Lower lobe of right lung (tissue), 2 donors: ENCODE measurements around the gene VRK2. TPM values are rescaled to one million over a fixed set of nuclear protein-coding genes. Genes with fewer than 3 reads are reported as not detected.
A peak's percentile ranks its signal among the peaks of the same experiment; 100 is the strongest.

Source experiments
- ATAC-seq, 2 donors: fragments of 200-7000 bp; cut with Tn5 transposase; one replicate each; pipeline ENCODE4 v1.9.1; 2020 to 2022; ENCODE audit warnings: mild to moderate bottlenecking in 2 of 2, moderate library complexity in 2 of 2
- DNase-seq: peaks from one replicate; pipeline ENCODE4 v3.0.0-alpha.2; 2020
- H3K27ac ChIP-seq: fragments of 200-600 bp; one replicate; pipeline ENCODE4 v1.8.0; 2022
- H3K27me3 ChIP-seq: fragments of 200-600 bp; one replicate; pipeline ENCODE4 v1.8.0; 2022; ENCODE audit warnings: low read depth
- H3K36me3 ChIP-seq: fragments of 200-600 bp; one replicate; pipeline ENCODE4 v1.8.0; 2022; ENCODE audit warnings: mild to moderate bottlenecking
- H3K4me1 ChIP-seq: fragments of 200-600 bp; one replicate; pipeline ENCODE4 v1.8.0; 2022
- H3K4me3 ChIP-seq: fragments of 200-600 bp; one replicate; pipeline ENCODE4 v1.8.0; 2022; ENCODE audit warnings: mild to moderate bottlenecking
- H3K9me3 ChIP-seq: fragments of 200-600 bp; one replicate; pipeline ENCODE4 v1.8.0; 2022
- intact Hi-C: fragments of 100-400 bp; cut with DNase I; formaldehyde crosslinking; loops from one replicate; pipeline ENCODE4 v1.11.0; 2022
- total RNA-seq: library from RNA; stranded (reverse); fragmentation: NEBNext Ultra II Directional; extraction: Animal tissue kit (Norgen Biotek cat#: 25700); gene quantifications from one replicate; pipeline ENCODE4 v1.2.1, GENCODE V29; 2021
- TF ChIP-seq, protein P1 (sequence below): fragments of 200-600 bp; IDR thresholded peaks from one replicate; pipeline ENCODE4 v1.8.0; 2022; ENCODE audit warnings: antibody characterized with exemption, mild to moderate bottlenecking
- donor health status: DM: no; HTN: yes; CAD: no; lungs with severe emphysema.

The VRK2 gene
- total RNA-seq, 1 donor from 2014 or later: 25.7 TPM

DNA sequence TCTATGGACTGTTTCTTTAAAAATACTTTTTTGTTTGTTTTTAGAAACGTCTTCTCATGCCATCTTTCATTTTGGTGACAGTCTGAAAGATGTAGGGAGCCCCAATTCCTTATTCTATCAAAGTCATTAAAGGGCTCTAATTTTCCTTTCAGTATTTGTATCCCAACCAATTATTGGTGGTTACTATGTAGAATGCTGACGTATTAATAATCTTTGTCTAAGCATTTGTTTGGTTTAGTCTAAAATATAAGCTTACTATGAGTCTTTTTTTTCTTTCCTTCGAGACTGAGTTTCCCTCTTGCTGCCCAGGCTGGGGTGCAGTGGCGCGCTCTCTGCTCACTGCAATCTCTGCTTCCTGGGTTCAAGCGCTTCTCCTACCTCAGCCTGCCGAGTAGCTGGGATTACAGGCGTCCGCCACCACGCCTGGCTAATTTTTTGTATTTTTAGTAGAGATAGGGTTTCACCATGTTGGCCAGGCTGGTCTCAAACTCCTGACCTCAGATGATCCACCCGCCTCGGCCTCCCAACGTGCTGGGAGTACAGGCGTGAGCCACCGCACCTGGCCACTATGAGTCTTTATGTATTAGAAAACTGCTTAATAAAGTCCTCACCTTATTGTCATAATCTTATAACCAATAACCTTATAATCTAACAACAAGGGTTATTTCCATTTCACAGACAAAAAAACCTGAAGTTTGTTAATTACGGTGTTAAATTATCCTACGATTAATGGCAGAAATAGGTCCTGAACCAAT lies 849 bp upstream of the VRK2 start:
- Histone ChIP-seq H3K4me3 (peak overlapping the region; percentile 76), H3K27ac (peak overlapping the region; percentile 98), H3K36me3 (peaks cover 12% of the 10 kb centered on the region), H3K27me3 (no peaks in the 10 kb centered on the region), H3K4me1 (peaks cover 29% of the 10 kb centered on the region), H3K9me3 (no peaks in the 10 kb centered on the region)
- DNase-seq (peak; percentile 35), ATAC-seq (no peak)
- intact Hi-C loops: no loop called here
- TF ChIP-seq, protein P1, sequence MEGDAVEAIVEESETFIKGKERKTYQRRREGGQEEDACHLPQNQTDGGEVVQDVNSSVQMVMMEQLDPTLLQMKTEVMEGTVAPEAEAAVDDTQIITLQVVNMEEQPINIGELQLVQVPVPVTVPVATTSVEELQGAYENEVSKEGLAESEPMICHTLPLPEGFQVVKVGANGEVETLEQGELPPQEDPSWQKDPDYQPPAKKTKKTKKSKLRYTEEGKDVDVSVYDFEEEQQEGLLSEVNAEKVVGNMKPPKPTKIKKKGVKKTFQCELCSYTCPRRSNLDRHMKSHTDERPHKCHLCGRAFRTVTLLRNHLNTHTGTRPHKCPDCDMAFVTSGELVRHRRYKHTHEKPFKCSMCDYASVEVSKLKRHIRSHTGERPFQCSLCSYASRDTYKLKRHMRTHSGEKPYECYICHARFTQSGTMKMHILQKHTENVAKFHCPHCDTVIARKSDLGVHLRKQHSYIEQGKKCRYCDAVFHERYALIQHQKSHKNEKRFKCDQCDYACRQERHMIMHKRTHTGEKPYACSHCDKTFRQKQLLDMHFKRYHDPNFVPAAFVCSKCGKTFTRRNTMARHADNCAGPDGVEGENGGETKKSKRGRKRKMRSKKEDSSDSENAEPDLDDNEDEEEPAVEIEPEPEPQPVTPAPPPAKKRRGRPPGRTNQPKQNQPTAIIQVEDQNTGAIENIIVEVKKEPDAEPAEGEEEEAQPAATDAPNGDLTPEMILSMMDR: no peak

DNA sequence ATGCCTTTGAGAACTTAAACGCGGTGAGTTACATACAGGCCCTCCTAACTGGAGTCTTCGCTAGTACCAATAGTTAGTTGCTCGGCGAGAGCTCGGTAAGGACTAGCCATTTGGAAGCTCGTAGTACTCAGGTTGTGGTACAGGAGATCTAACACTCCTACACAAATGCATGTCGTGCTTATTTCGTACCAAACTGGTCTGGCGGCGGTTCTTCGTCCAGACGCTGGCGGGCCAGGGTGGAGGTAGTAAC lies 346 bp upstream of the VRK2 start:
- ATAC-seq (peak; percentile 57 to 58), DNase-seq (no peak)
- TF ChIP-seq, protein P1: no peak
- Histone ChIP-seq H3K4me3 (peak overlapping the region; percentile 76), H3K36me3 (peaks cover 15% of the 10 kb centered on the region), H3K9me3 (no peaks in the 10 kb centered on the region), H3K4me1 (peaks cover 29% of the 10 kb centered on the region), H3K27ac (peak overlapping the region; percentile 98), H3K27me3 (no peaks in the 10 kb centered on the region)
- intact Hi-C loops: no loop called here

DNA sequence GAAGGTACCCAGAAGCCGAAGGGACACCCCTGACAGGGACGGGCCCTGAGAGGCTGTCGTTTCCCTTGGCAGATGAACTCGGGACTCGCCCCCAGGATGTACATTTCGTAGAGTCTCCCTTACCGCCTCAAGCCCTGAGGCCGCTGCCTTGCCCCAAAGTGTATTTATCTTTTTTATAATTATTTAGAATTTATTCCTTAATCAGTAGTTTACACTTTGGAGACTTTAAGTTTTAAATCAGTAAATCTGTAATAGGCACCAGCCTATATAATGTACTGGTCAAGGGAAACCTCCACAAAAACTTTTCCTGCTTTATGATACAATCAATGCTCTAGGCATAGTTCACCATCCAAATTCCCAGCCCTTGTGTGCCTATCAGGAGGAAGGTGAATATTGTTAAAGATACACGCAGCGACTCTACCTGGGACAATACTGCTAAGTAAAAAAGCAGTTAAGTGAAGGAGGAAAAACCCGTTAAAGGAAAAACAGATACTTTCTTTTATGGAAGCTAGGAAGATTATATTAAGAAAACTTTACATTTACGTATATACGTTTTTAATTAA lies 848 bp downstream of the VRK2 start:
- TF ChIP-seq, protein P1: no peak
- DNase-seq: no peak
- H3K9me3 ChIP-seq: no peaks in the 10 kb centered on the region
- peak overlapping the region; percentile 76 for H3K4me3 ChIP-seq
- H3K27me3 ChIP-seq: no peaks in the 10 kb centered on the region
- peaks cover 29% of the 10 kb centered on the region for H3K4me1 ChIP-seq
- peaks cover 15% of the 10 kb centered on the region for H3K36me3 ChIP-seq
- ATAC-seq: no peak
- H3K27ac ChIP-seq: peak overlapping the region; percentile 98
- intact Hi-C loops: no loop called here

DNA sequence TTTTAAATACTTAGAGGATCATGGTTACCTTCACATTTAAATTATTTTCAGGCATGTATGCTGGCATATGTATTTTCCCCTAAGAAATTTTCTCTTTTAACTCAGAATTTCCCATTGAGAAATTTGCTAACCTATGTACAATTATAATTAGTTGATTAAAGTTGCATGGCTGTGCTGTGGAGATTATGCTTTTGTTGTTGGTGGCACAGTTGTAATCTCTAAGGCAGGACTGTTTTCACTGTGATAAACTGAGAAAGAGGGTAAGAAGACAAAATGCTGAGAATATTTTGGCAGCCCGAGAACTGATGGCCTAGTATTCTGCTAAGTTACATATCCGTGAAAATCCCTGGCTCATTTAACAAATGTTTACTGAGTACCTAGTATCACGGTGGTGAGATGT lies 1.4 kb downstream of the VRK2 start:
- no peak for ATAC-seq
- no peak overlapping the region for H3K27ac ChIP-seq
- no peaks in the 10 kb centered on the region for H3K27me3 ChIP-seq
- peaks cover 29% of the 10 kb centered on the region for H3K4me1 ChIP-seq
- no peak for DNase-seq
- peaks cover 15% of the 10 kb centered on the region for H3K36me3 ChIP-seq
- H3K4me3 ChIP-seq: peak overlapping the region; percentile 76
- intact Hi-C loops: no loop called here
- TF ChIP-seq, protein P1: no peak
- H3K9me3 ChIP-seq: no peaks in the 10 kb centered on the region

DNA sequence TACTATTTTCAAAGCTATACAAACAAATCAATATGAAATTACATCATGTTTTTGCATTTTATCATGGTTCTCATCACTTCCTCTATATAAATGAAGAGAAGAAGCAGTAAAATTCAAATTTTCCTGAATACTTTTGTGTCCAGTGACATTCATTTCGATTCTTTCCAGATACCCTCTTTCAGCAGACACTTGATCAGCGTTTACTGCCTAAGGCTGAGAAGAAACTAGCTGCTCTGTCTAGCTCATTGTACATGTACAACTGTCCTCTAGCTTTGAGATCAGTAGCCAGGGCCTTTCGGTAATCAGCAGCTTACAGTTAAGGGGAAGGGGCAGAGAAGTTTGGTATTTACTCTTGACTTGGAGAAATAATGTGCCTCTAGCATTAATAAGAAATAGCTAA lies 4.8 kb downstream of the VRK2 start:
- Histone ChIP-seq H3K9me3 (no peaks in the 10 kb centered on the region), H3K4me3 (no peak overlapping the region), H3K4me1 (peaks cover 19% of the 10 kb centered on the region), H3K27ac (no peak overlapping the region), H3K27me3 (no peaks in the 10 kb centered on the region), H3K36me3 (peaks cover 15% of the 10 kb centered on the region)
- intact Hi-C loops: no loop called here
- ATAC-seq: no peak
- TF ChIP-seq, protein P1: no peak
- DNase-seq: no peak
